ENCODE measurements around the gene MED13.

MED13 gene

DNA sequence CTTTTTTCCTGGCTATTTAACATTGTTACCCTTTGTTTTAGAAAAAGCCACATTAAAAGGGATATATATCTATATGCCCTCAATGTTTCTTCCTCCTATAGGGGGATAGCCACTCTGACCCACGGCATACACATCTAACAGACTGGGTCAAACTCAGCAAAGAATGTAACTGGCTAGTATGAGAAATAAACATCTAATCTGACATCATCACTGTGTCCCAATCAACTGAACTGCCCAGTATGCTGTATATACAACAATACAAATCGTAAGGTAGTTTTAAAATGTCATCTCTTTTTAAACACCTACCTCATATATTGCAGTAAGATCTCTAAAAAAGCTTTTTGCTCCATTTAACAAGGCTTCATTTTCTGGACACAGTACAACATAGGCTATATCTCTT is 97.3 kb downstream of the MED13 start:
- no peak overlapping the region; the same call in 1 of the 2 replicates for H3K27ac ChIP-seq
- TF ChIP-seq, protein P1, sequence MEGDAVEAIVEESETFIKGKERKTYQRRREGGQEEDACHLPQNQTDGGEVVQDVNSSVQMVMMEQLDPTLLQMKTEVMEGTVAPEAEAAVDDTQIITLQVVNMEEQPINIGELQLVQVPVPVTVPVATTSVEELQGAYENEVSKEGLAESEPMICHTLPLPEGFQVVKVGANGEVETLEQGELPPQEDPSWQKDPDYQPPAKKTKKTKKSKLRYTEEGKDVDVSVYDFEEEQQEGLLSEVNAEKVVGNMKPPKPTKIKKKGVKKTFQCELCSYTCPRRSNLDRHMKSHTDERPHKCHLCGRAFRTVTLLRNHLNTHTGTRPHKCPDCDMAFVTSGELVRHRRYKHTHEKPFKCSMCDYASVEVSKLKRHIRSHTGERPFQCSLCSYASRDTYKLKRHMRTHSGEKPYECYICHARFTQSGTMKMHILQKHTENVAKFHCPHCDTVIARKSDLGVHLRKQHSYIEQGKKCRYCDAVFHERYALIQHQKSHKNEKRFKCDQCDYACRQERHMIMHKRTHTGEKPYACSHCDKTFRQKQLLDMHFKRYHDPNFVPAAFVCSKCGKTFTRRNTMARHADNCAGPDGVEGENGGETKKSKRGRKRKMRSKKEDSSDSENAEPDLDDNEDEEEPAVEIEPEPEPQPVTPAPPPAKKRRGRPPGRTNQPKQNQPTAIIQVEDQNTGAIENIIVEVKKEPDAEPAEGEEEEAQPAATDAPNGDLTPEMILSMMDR (conservative IDR thresholded peaks at IDR 0.05), result no peak

DNA sequence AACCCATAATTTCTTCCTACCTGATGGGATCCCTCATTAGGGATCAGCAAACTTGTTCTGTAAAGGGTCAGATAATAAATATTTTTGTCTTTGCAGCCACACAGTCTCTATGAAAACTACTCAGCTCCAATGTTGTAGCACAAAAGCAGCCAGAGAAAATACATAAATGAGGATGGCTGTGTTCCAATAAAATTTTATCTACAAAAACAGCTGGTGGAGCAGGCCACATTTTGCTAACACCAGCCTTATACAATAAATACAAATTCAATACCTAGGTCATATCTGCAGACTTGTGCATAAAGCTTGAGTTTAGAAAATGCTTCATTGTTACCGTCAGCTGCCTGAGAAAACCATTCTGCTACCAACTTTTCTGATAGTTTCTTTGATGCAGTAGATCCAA is 98.9 kb downstream of the MED13 start:
- H3K27ac ChIP-seq, result peak overlapping the region; percentile 15
- TF ChIP-seq, protein P1 (conservative IDR thresholded peaks at IDR 0.05), result no peak

DNA sequence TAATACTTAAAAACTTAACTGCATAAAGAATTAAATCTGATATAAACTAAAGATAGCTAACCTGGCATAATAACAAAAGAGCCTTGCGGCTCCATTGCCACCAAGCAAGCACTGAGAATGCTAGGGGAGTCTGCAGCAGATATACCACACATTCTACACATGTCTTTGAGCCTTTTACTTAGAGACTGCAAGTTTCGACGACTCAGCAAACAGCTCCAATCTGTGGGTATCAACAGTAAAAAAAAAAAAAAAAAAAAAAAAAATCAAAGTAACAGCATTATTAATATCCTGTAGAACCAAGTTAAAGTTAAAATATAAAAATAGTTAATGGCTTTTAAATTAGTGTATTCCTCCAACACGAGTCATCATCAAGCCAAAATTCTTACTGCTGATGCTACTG is 109.5 kb downstream of the MED13 start:
- no peak overlapping the region for H3K27ac ChIP-seq
- TF ChIP-seq, protein P1 (conservative IDR thresholded peaks at IDR 0.05), result no peak

DNA sequence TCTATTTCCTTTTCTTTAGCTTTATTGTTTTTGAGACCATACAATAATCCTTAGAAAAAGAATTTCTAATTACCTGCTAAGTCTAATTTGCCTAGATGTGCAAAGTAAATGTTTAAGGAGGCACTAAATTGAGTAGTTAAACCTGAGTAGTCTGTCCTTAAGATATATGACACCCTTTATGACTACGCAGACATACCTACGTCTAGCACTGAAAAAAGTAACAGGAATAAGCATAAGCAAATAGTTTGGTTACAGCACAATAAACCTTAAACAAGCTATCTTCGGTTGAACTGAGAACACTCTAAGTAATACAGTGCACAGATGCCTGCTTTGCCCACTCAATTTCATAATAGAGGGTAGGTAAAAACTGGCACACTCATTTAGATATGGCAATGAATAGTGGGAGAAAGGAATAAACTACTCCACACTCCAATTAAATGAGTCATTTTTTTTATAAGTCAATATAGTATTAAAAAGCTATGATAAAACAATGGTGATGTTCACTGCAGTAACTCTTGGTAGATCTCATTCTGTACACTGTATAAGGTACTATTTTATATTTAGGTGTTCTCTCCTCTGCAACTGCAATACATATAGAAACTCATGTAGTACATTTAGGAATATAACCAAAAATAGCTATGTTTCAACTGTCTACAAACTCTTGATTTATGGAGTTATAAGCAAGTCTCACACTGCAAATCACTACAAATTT is 117.6 kb downstream of the MED13 start:
- TF ChIP-seq, protein P1 (conservative IDR thresholded peaks at IDR 0.05), result no peak
- peak overlapping the region; percentile 31 for H3K27ac ChIP-seq

DNA sequence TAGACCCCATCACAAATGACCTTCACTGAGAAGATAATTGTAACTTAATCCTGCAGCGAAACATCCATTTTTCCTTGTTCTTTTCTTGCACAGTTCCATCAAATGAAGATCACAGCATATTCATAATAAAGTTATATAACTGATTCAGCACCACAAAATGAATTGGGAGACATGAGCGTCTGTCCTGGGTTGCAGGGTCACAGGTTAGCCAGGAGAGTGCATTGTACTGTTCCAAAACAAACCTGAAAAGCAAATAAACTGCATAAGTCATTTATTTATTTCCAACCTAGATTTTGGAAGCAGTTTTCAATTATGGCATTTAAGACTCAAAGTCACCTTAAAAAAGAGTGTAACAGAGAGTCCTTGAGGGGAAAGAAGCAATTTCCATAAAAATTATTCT is 118.7 kb downstream of the MED13 start:
- peak overlapping the region; percentile 31; the same call in 1 of the 2 replicates for H3K27ac ChIP-seq
- TF ChIP-seq, protein P1 (conservative IDR thresholded peaks at IDR 0.05), result 0 out of 2 replicates have a peak, but pooled peaks have one; percentile 11

DNA sequence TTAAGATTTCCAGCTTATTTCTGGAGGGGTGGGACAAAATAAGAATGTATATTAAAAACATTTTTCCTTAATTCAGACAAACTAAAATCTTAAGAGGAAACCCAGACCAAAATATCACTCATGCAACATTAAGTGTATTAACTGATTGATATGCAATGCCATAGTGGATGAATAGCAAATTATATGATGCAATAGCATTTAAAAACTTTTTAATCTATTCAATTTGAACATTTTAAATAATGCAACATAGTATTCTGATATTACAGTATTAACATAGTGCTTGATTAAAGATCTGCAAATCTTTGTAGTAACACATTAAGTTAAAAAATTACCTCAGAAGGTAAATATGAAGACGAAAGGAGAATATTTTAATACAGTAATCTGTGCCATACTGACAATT is 122.0 kb downstream of the MED13 start:
- TF ChIP-seq, protein P1 (conservative IDR thresholded peaks at IDR 0.05), result no peak
- no peak overlapping the region for H3K27ac ChIP-seq

DNA sequence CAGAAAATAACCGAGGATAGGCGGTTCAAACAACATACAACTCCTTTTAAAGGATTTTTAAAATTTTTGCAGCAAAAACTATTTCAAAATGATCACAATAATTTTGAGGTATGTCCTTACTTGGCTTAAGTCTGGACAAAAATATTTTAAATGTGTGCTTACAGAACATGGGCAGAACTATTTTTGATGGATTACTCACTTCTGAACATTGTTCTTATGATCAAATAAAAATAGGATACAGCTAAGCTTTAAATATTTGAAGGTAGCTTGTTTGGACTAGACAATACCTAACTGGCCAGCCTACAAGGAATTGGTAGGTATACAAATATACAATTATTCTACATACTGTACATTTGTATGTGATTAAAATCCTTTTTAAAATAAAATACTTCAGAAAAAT is 123.0 kb downstream of the MED13 start:
- TF ChIP-seq, protein P1 (conservative IDR thresholded peaks at IDR 0.05), result no peak

More for the DNA sequence above, 123.0 kb downstream of the MED13 start:
- no peak overlapping the region for H3K27ac ChIP-seq

Measured in VCaP (cell line).